ENCODE data around the gene WFDC2.

DNA sequence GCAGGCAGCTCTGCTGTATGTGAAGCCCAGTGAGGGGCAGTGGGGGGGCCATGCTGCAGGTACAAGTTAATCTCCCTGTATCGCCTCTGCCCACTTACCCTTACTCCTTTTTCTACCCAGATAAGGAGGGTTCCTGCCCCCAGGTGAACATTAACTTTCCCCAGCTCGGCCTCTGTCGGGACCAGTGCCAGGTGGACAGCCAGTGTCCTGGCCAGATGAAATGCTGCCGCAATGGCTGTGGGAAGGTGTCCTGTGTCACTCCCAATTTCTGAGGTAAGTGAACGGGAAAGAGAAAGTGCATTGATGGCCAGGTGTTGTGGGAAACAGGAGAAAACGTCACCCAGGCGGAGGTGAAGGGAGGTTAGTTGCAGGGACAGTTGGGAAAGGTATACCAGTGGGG lies 10.3 kb downstream of the WFDC2 start:
- TF ChIP-seq, protein P1, sequence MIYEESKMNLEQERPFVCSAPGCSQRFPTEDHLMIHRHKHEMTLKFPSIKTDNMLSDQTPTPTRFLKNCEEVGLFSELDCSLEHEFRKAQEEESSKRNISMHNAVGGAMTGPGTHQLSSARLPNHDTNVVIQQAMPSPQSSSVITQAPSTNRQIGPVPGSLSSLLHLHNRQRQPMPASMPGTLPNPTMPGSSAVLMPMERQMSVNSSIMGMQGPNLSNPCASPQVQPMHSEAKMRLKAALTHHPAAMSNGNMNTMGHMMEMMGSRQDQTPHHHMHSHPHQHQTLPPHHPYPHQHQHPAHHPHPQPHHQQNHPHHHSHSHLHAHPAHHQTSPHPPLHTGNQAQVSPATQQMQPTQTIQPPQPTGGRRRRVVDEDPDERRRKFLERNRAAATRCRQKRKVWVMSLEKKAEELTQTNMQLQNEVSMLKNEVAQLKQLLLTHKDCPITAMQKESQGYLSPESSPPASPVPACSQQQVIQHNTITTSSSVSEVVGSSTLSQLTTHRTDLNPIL (CRISPR knock-in tag; IDR thresholded peaks at IDR 0.05; ENCODE audit: low read depth), result no peak
- TF ChIP-seq, protein P2, sequence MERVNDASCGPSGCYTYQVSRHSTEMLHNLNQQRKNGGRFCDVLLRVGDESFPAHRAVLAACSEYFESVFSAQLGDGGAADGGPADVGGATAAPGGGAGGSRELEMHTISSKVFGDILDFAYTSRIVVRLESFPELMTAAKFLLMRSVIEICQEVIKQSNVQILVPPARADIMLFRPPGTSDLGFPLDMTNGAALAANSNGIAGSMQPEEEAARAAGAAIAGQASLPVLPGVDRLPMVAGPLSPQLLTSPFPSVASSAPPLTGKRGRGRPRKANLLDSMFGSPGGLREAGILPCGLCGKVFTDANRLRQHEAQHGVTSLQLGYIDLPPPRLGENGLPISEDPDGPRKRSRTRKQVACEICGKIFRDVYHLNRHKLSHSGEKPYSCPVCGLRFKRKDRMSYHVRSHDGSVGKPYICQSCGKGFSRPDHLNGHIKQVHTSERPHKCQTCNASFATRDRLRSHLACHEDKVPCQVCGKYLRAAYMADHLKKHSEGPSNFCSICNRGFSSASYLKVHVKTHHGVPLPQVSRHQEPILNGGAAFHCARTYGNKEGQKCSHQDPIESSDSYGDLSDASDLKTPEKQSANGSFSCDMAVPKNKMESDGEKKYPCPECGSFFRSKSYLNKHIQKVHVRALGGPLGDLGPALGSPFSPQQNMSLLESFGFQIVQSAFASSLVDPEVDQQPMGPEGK (CRISPR knock-in tag; IDR thresholded peaks at IDR 0.05; ENCODE audit: borderline replicate concordance), result no peak
- no peak for TF ChIP-seq PPARA (CRISPR knock-in tag; IDR thresholded peaks at IDR 0.05; ENCODE audit: borderline replicate concordance)
- TF ChIP-seq, protein P3, sequence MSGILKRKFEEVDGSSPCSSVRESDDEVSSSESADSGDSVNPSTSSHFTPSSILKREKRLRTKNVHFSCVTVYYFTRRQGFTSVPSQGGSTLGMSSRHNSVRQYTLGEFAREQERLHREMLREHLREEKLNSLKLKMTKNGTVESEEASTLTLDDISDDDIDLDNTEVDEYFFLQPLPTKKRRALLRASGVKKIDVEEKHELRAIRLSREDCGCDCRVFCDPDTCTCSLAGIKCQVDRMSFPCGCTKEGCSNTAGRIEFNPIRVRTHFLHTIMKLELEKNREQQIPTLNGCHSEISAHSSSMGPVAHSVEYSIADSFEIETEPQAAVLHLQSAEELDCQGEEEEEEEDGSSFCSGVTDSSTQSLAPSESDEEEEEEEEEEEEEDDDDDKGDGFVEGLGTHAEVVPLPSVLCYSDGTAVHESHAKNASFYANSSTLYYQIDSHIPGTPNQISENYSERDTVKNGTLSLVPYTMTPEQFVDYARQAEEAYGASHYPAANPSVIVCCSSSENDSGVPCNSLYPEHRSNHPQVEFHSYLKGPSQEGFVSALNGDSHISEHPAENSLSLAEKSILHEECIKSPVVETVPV (CRISPR knock-in tag; IDR thresholded peaks at IDR 0.05), result no peak
- TF ChIP-seq ISL1 (CRISPR knock-in tag; IDR thresholded peaks at IDR 0.05), result no peak
- no peak for TF ChIP-seq OSR1 (CRISPR knock-in tag; IDR thresholded peaks at IDR 0.05)
- TF ChIP-seq ZNF8 (CRISPR knock-in tag; IDR thresholded peaks at IDR 0.05), result no peak
- TF ChIP-seq RARB (CRISPR knock-in tag; IDR thresholded peaks at IDR 0.05), result no peak
- TF ChIP-seq ZFP3 (CRISPR knock-in tag; IDR thresholded peaks at IDR 0.05), result no peak
- TF ChIP-seq, protein P4, sequence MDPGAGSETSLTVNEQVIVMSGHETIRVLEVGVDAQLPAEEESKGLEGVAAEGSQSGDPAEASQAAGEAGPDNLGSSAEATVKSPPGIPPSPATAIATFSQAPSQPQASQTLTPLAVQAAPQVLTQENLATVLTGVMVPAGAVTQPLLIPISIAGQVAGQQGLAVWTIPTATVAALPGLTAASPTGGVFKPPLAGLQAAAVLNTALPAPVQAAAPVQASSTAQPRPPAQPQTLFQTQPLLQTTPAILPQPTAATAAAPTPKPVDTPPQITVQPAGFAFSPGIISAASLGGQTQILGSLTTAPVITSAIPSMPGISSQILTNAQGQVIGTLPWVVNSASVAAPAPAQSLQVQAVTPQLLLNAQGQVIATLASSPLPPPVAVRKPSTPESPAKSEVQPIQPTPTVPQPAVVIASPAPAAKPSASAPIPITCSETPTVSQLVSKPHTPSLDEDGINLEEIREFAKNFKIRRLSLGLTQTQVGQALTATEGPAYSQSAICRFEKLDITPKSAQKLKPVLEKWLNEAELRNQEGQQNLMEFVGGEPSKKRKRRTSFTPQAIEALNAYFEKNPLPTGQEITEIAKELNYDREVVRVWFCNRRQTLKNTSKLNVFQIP (CRISPR knock-in tag; IDR thresholded peaks at IDR 0.05; ENCODE audit: borderline replicate concordance, low read depth), result no peak
- no peak for TF ChIP-seq TOX (CRISPR knock-in tag; IDR thresholded peaks at IDR 0.05; ENCODE audit: borderline replicate concordance)
- no peak for TF ChIP-seq ESRRG (CRISPR knock-in tag; IDR thresholded peaks at IDR 0.05)
- TF ChIP-seq GLIS3 (CRISPR knock-in tag; IDR thresholded peaks at IDR 0.05), result no peak
- TF ChIP-seq CSDC2 (CRISPR knock-in tag; IDR thresholded peaks at IDR 0.05), result no peak

Data from SK-N-SH treated with all-trans-retinoic acid at 6 μM for 48 hours (cell line).